Liver (tissue), 9 donors: Measurements from ENCODE around the gene PDZK1. TPM values are rescaled to one million over a fixed set of nuclear protein-coding genes. Genes with fewer than 3 reads are reported as not detected.

ENCODE experiments used
- DNase-seq: peaks from one replicate; pipeline ENCODE4 v3.0.0-alpha.2; 2017; ENCODE audit warnings: low spot score
- H3K27ac ChIP-seq, 2 donors: one replicate each; pipeline ENCODE4 v1.7.0; 2013; ENCODE audit warnings: inconsistent platforms in 2 of 2, low read length in 2 of 2, control low read depth in 1 of 2, low read depth in 1 of 2, mild to moderate bottlenecking in 1 of 2
- H3K27me3 ChIP-seq, 4 donors: one replicate each; pipeline versions ENCODE4 v1.6.1 to v1.7.0; 2013; ENCODE audit warnings: low read length in 3 of 4, inconsistent platforms in 1 of 4, mild to moderate bottlenecking in 1 of 4, moderate library complexity in 1 of 4; ENCODE audit not compliant: control insufficient read depth in 4 of 4, insufficient read depth in 4 of 4
- H3K36me3 ChIP-seq, 4 donors: one replicate each; pipeline versions ENCODE4 v1.6.1 to v1.7.0; 2013; ENCODE audit warnings: low read length in 3 of 4, mild to moderate bottlenecking in 3 of 4, low read depth in 1 of 4, moderate library complexity in 1 of 4; ENCODE audit not compliant: control insufficient read depth in 4 of 4, insufficient read depth in 3 of 4
- H3K4me1 ChIP-seq, 4 donors: one replicate each; pipeline versions ENCODE4 v1.6.1 to v1.7.0; 2013; ENCODE audit warnings: low read length in 3 of 4, mild to moderate bottlenecking in 3 of 4, moderate library complexity in 1 of 4; ENCODE audit not compliant: control insufficient read depth in 4 of 4, insufficient read depth in 4 of 4
- H3K4me3 ChIP-seq, 3 donors: one replicate each; pipeline versions ENCODE4 v1.6.1 to v1.7.0; 2013; ENCODE audit warnings: low read length in 3 of 3, control low read depth in 1 of 3, low read depth in 1 of 3, mild to moderate bottlenecking in 1 of 3
- H3K9ac ChIP-seq, 2 donors: one replicate each; pipeline ENCODE4 v1.7.0; 2013; ENCODE audit warnings: low read length in 2 of 2, mild to moderate bottlenecking in 2 of 2, moderate library complexity in 2 of 2, control low read depth in 1 of 2, low read depth in 1 of 2
- H3K9me3 ChIP-seq, 4 donors: one replicate each; pipeline versions ENCODE4 v1.6.1 to v1.7.0; 2013; ENCODE audit warnings: low read length in 3 of 4; ENCODE audit not compliant: control insufficient read depth in 4 of 4
- ATF3 ChIP-seq: IDR thresholded peaks from 2 replicates; pipeline ENCODE4 v1.6.1; 2016; ENCODE audit warnings: antibody characterized with exemption
- EGR1 ChIP-seq, 2 donors: IDR thresholded peaks; 2 replicates each; pipeline ENCODE4 v1.6.1; 2016 to 2018; ENCODE audit warnings: antibody characterized with exemption in 2 of 2, low read depth in 2 of 2
- FOXA2 ChIP-seq: IDR thresholded peaks from 2 replicates; pipeline ENCODE4 v1.6.1; 2016; ENCODE audit warnings: antibody characterized with exemption
- HNF4A ChIP-seq, 2 donors: conservative IDR thresholded peaks; 2 replicates each; pipeline ENCODE4 v1.6.1; 2016; ENCODE audit warnings: antibody characterized with exemption in 2 of 2, mild to moderate bottlenecking in 2 of 2
- JUND ChIP-seq, 2 donors: IDR thresholded peaks; 2 replicates each; pipeline ENCODE4 v1.6.1; 2016; ENCODE audit warnings: antibody characterized with exemption in 2 of 2
- NR2F2 ChIP-seq: IDR thresholded peaks from 2 replicates; pipeline ENCODE4 v1.6.1; 2016; ENCODE audit warnings: antibody characterized with exemption
- RAD21 ChIP-seq, 2 donors: IDR thresholded peaks; 2 replicates each; pipeline ENCODE4 v1.6.1; 2016; ENCODE audit warnings: antibody characterized with exemption in 2 of 2, mild to moderate bottlenecking in 2 of 2
- REST ChIP-seq: IDR thresholded peaks from 2 replicates; pipeline ENCODE4 v1.6.1; 2016; ENCODE audit warnings: antibody characterized with exemption, mild to moderate bottlenecking
- SP1 ChIP-seq: IDR thresholded peaks from 2 replicates; pipeline ENCODE4 v1.6.1; 2018; ENCODE audit warnings: antibody characterized with exemption, mild to moderate bottlenecking
- YY1 ChIP-seq: IDR thresholded peaks from 2 replicates; pipeline ENCODE4 v1.6.1; 2016; ENCODE audit warnings: antibody characterized with exemption, mild to moderate bottlenecking
- ZBTB33 ChIP-seq: IDR thresholded peaks from 2 replicates; pipeline ENCODE4 v1.6.1; 2016; ENCODE audit warnings: antibody characterized with exemption
- WGBS: extraction: QIAGEN DNeasy Blood & Tissue Kit; methylation state at CpG from one replicate; pipeline ENCODE4 v1.1.7; 2013; 5-methylcytosine and 5-hydroxymethylcytosine counted together
- polyA plus RNA-seq, 2 donors: library from polyadenylated mRNA; stranded (reverse) in 1 of 2; unstranded in 1 of 2; fragments of 200-250 nt in 1 of 2; fragments of >200 nt in 1 of 2; fragmentation: Nextera tagmentation in 1 of 2; extraction: Ambion mirVana in 1 of 2; gene quantifications; one replicate each; pipeline versions ENCODE4 v1.2.1 to v1.2.3, GENCODE V29; 2013 to 2015
- total RNA-seq, 2 donors: library from RNA; depleted of rRNA; stranded (reverse); fragments of >200 nt; gene quantifications; one replicate each; pipeline ENCODE4 v1.2.3, GENCODE V29; 2014
- TF ChIP-seq, protein P1 (sequence below): fragments of 150-350 bp; IDR thresholded peaks from 2 replicates; pipeline ENCODE4 v1.5.1; 2017; ENCODE audit warnings: improper control_type of control experiment, low read depth, low read length; ENCODE audit not compliant: missing input control
- donor health status: healthy.
- donor health status: healthy.
- donor health status: healthy.
- donor health status: healthy.
- donor health status: healthy.

PDZK1 gene
- total and polyA plus RNA-seq, 4 donors, result 40.5 to 85.4 (median 60.6) TPM

GRCh38 chr1:145692785-145693443, 14.3 kb downstream of the PDZK1 start (continued):
- TF ChIP-seq ZBTB33, result no peak

- Histone ChIP-seq H3K9ac (peak overlapping the region in 1 of 2 donors; percentile 33), H3K27me3 (no peaks in the 10 kb centered on the region), H3K9me3 (no peaks in the 10 kb centered on the region), H3K27ac (peak overlapping the region; percentile 32 to 61), H3K4me3 (no peak overlapping the region), H3K36me3 (peaks cover 2 to 8% (median 3%) of the 10 kb centered on the region in 4 donors), H3K4me1 (peaks cover 8 to 24% (median 17%) of the 10 kb centered on the region in 4 donors)
- WGBS, result 46% methylated on average over 5 of the region's 5 CpGs
- TF ChIP-seq JUND (IDR thresholded peaks at IDR 0.05) (peak in 1 of 2 donors; percentile 37), SP1 (peak; percentile 7), ATF3 (no peak), HNF4A (conservative IDR thresholded peaks at IDR 0.05) (peak; percentile 36 to 49)
- DNase-seq, result no peak
Observed at GRCh38 chr1:145690587-145691558, 16.3 kb downstream of the PDZK1 start.

DNA sequence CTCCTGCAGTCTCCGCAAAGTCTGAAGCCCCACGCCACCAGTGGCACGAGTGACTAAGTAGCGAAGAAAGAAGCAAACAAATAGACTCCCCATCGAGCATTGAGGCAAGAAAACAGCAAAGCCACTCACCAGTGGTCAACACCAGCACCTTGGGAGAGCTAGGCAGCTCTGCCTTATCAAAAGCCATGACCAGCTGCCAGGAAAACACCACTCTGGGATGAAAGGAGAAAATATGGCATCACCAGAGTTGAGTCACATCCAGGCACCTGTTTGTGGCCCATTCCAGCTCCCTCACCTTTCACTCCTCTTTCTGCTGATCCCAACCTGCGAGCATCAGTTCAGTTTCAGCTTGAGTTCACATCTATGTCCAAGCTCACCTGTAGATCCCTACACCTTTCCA, 17.2 kb downstream of the PDZK1 start:
- no peaks in the 10 kb centered on the region for H3K9me3 ChIP-seq
- 93% methylated on average over 6 of the region's 6 CpGs for WGBS
- H3K27me3 ChIP-seq, result no peaks in the 10 kb centered on the region
- peaks cover 8 to 24% (median 17%) of the 10 kb centered on the region in 4 donors for H3K4me1 ChIP-seq
- no peak overlapping the region for H3K27ac ChIP-seq
- TF ChIP-seq JUND (IDR thresholded peaks at IDR 0.05) (no peak), NR2F2 (no peak), RAD21 (IDR thresholded peaks at IDR 0.05) (no peak), FOXA2 (no peak), YY1 (no peak), REST (no peak), EGR1 (IDR thresholded peaks at IDR 0.05; ENCODE audit: low read depth in 2 of 2) (no peak)
- TF ChIP-seq, protein P1, sequence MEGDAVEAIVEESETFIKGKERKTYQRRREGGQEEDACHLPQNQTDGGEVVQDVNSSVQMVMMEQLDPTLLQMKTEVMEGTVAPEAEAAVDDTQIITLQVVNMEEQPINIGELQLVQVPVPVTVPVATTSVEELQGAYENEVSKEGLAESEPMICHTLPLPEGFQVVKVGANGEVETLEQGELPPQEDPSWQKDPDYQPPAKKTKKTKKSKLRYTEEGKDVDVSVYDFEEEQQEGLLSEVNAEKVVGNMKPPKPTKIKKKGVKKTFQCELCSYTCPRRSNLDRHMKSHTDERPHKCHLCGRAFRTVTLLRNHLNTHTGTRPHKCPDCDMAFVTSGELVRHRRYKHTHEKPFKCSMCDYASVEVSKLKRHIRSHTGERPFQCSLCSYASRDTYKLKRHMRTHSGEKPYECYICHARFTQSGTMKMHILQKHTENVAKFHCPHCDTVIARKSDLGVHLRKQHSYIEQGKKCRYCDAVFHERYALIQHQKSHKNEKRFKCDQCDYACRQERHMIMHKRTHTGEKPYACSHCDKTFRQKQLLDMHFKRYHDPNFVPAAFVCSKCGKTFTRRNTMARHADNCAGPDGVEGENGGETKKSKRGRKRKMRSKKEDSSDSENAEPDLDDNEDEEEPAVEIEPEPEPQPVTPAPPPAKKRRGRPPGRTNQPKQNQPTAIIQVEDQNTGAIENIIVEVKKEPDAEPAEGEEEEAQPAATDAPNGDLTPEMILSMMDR, result no peak
- H3K9ac ChIP-seq, result peak overlapping the region in 1 of 2 donors; percentile 33
- no peak for DNase-seq
- peaks cover 2 to 8% (median 3%) of the 10 kb centered on the region in 4 donors for H3K36me3 ChIP-seq
- H3K4me3 ChIP-seq, result no peak overlapping the region
